HFF-Myc (cell line): Measurements from ENCODE around the gene JDP2.

Experiments used
- DNase-seq: peaks from one replicate; pipeline ENCODE4 v3.0.0-alpha.2; 2011; ENCODE audit warnings: low read depth; ENCODE audit errors: extremely low read depth
- H3K4me3 ChIP-seq: replicated peaks from 2 replicates; pipeline ENCODE4 v1.5.1; 2011; ENCODE audit warnings: low read depth, mild to moderate bottlenecking, control low read depth, low read length
- TF ChIP-seq, protein P1 (sequence below): IDR thresholded peaks from 2 replicates; pipeline ENCODE4 v1.5.1; 2012; ENCODE audit warnings: mild to moderate bottlenecking, low read depth, low read length, control low read depth; ENCODE audit errors: missing control alignments

Gene JDP2

DNA sequence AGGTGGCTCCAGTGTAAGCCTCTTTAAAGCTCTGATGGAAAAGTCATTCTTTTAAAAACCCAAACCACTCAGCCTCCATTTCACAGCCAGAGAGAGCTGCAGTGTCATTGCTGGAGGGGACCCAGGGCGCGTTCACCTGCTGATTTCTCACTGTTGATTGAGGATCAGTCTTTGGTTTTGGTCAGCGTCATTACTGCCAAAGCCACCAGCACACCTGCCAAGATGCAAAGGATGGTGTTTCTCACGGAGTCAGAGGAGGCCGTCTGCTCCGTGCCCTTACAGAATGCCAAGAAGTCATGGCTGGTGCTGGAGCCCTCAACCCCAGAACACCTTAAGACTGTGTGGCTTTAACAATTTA is 61.6 kb downstream of the JDP2 start:
- TF ChIP-seq, protein P1, sequence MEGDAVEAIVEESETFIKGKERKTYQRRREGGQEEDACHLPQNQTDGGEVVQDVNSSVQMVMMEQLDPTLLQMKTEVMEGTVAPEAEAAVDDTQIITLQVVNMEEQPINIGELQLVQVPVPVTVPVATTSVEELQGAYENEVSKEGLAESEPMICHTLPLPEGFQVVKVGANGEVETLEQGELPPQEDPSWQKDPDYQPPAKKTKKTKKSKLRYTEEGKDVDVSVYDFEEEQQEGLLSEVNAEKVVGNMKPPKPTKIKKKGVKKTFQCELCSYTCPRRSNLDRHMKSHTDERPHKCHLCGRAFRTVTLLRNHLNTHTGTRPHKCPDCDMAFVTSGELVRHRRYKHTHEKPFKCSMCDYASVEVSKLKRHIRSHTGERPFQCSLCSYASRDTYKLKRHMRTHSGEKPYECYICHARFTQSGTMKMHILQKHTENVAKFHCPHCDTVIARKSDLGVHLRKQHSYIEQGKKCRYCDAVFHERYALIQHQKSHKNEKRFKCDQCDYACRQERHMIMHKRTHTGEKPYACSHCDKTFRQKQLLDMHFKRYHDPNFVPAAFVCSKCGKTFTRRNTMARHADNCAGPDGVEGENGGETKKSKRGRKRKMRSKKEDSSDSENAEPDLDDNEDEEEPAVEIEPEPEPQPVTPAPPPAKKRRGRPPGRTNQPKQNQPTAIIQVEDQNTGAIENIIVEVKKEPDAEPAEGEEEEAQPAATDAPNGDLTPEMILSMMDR = no peak
- no peak overlapping the region for H3K4me3 ChIP-seq
- no peak for DNase-seq

DNA sequence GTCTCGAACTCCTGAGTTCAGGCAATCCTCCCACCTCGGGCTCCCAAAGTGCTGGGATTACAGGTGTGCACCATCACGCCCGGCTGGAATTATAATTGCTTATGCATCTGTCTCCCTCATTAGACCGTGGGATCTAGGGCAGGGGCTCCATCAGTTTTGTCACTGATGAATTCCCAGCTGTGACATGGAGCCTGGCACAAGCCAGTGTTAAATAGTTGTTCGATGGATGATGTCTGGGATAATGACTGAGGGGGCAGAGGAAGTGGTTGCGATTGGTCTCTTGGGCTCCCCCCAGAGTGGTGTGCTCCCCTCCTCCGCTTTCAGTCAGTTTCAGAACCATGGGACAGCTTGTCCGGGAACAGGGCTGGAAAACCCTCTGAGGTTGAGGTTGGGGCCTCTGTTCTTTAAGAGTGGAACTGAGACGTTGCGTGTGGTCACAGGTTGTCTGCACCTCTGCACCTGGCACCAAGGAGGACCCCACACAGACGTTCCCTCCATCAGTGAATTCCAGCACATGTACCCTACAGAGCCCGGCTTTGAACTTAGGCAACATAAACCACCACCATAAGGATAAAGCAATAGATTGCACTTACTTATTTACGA is 63.7 kb downstream of the JDP2 start:
- TF ChIP-seq, protein P1 = no peak
- DNase-seq = no peak

DNA sequence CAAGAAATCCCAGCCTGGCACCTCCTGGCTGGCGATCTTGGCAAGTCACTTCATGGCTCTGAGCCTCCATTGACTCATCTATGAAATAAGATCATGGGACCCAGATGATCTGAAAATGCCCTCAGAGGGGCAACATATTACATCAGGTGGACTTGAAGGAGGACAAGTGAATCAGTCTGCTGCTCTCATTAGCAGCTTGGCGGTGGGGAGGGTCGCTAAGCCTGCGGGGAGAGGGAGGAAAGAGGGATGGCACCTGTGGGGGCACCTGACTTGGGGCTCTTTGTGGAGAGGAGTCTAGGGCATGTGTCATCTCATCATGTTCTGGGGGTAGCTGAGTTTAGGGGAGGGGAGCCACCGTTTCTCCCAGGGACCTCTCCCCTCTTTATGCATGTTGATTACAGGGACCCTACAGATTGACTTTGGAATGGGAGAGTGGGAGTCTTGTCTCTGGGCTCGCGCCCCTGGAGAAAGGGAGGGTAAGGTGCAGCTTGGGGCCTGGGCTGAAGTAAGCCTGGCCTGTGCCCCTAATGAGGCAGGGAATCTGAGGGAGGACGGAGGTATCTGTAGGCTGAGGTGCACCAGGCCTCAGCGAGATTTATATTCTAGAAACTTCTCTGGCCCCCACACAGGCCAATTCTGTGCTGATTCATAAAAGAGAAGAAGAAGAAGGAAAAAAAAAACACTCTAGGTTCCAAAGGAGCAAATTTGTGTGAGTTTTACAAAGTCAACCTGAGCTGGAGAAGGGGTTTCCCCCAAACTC is 65.2 kb downstream of the JDP2 start:
- H3K4me3 ChIP-seq = no peak overlapping the region
- TF ChIP-seq, protein P1 = no peak
- no peak for DNase-seq

More for the DNA sequence above, 63.7 kb downstream of the JDP2 start:
- no peak overlapping the region for H3K4me3 ChIP-seq

DNA sequence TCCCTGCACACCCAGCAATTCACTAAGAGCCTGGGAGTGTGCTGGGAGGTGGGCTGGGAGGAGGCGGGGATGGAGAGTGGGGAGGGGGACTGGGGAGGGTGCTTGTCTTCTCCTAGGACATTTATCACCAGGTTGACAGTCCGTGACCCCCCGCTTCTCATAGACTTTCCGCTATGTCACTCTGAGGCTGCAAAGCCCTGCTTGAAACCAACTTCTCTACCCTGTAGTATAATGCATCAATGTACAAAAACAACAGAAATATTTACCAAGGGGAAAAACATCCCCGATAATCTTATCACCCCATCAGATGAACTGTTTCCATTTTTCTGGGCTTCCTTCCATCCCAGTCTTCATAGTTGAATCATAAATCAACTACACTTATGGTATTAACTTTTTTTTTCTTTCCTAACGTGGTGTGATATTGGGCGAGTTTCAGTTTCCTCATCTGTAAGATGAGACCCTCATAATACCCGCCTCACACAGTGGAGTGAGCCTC is 65.8 kb downstream of the JDP2 start:
- TF ChIP-seq, protein P1 = no peak
- DNase-seq = no peak
- no peak overlapping the region for H3K4me3 ChIP-seq

DNA sequence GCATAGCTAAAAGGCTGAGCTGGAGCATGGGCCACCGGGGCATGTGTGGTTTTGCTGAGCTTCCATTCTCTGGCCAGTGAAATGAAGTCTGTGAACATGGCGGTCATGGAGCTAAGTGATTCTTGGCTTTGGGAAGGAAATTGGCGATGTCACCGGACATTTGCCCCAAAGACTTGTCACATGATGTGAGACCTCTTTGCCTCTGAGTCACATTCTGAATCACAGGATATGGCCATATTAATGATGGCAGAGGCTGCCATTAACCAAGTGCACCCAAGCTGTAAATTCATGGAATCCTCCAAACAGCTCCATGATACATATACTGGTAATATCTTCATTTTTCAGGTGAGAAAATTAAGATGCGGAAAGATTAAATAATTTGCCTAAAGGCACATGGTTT is 67.1 kb downstream of the JDP2 start:
- H3K4me3 ChIP-seq = no peak overlapping the region
- no peak for DNase-seq
- TF ChIP-seq, protein P1 = no peak

DNA sequence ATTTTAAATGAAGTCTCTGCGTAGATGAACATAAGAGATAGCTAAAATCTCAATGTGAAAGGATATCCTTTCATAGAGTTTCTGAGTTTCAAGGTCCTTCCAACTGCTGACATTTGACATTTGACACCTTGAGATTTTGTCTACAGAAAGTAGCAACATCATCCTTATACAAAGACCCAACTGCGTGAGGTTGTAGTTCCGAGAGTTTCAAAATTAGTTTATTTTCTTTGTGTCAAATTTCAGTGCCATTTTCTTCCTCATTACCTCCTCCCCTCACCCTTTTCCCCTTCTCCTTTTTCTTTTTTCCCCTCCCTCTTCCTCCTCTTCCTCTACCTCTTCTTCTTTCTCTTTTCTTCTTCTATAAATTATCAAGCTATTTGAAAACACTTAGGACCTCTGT is 67.6 kb downstream of the JDP2 start:
- no peak overlapping the region for H3K4me3 ChIP-seq
- TF ChIP-seq, protein P1 = no peak
- DNase-seq = no peak
